ENCODE data around the gene CFAP300. TPM values are rescaled to one million over a fixed set of nuclear protein-coding genes. Genes with fewer than 3 reads are reported as not detected.

Gene CFAP300
- total RNA-seq, 2 experiments from 2014 or later = not detected

DNA sequence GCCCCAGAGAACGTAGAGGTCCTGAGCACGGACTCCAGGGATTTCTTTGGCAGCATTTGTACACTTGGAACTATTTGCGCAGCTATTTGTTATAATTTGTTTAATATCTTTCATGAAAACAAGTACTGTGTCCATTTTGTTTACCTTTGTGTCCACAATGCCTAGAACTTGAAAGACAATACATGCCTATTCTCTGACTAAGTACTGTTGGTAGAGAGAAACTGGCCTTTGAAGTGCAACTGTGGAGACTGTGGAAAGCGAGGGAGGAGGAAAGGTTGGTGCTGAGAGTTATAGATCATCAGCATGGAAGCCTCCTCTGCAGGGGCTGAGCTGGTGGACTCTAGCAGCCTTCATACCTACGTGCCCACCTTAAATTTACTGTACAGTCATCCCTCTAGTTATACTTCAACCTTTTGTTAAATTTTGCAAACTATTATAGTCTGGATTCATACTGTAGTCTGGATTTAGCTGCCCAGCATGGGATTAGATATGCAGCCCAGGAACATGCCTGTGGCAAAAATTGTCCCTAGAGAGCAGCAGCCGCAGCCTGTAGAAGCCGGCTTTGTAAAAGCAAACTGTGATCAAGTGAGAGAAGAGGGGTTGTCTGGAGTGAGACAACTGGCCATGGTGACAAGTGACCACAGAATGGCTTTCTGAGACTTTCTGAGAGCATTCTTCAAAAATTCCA is 38.8 kb downstream of the CFAP300 start:
- CTCF ChIA-PET = no interaction called here
- Mint-ChIP-seq H3K9me3 (no peaks in the 10 kb centered on the region), H3K27me3 (ENCODE audit: low read depth) (peaks cover 3% of the 10 kb centered on the region), H3K27ac (no peak overlapping the region), H3K36me3 (ENCODE audit: low read depth) (no peaks in the 10 kb centered on the region), H3K4me1 (ENCODE audit: low read depth) (no peaks in the 10 kb centered on the region), H3K4me3 (no peak overlapping the region)
- intact Hi-C loops (cut with micrococcal nuclease) = no loop called here
- no peak for DNase-seq

DNA sequence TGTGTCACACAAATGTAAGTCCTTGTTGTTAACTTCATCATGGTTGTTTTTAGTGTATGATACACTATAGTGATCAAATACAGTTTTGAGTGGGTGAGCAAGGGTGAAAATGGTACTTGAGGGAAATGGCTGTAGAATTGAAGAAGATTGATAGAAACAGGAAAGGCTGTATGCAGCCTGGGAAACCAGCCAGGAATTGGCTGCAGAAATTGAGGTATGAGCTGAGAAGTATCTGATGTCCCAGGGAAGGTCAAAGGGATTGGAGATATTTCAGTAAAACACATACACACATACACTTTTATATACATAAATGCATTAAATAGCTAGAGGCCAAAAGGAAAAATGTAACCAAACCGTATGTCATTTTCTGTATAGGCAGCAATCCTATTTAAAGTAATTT is 49.9 kb downstream of the CFAP300 start:
- no peaks in the 10 kb centered on the region for H3K36me3 Mint-ChIP-seq (ENCODE audit: low read depth)
- no peak for DNase-seq
- no peak overlapping the region for H3K4me3 Mint-ChIP-seq
- no peak overlapping the region for H3K27ac Mint-ChIP-seq
- intact Hi-C loops (cut with micrococcal nuclease) = no loop called here
- H3K27me3 Mint-ChIP-seq (ENCODE audit: low read depth) = no peaks in the 10 kb centered on the region
- CTCF ChIA-PET = no interaction called here
- H3K4me1 Mint-ChIP-seq (ENCODE audit: low read depth) = no peaks in the 10 kb centered on the region
- H3K9me3 Mint-ChIP-seq = no peaks in the 10 kb centered on the region

DNA sequence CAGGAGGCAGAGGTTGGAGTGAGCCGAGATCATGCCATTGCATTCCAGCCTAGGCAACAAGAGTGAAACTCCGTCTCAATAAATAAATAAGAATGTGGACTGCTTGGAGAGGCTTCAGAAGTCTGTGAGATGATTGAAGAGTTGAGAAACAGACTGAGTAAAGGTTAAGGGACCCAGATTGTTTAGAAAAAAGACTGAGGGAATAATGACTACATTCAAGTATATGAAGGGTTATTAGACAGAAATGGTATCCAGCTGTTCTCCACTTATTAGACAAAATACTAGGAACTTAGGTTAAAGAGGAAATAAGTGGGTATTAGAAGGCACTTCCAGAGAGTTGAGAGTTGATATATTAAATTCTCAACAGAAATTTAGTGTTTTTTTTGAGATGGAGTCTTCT is 52.5 kb downstream of the CFAP300 start:
- intact Hi-C loops (cut with micrococcal nuclease) = no loop called here
- CTCF ChIA-PET = no interaction called here
- Mint-ChIP-seq H3K9me3 (no peaks in the 10 kb centered on the region), H3K4me1 (ENCODE audit: low read depth) (no peaks in the 10 kb centered on the region), H3K27ac (no peak overlapping the region), H3K36me3 (ENCODE audit: low read depth) (no peaks in the 10 kb centered on the region), H3K27me3 (ENCODE audit: low read depth) (peaks cover 3% of the 10 kb centered on the region), H3K4me3 (no peak overlapping the region)
- DNase-seq = no peak

DNA sequence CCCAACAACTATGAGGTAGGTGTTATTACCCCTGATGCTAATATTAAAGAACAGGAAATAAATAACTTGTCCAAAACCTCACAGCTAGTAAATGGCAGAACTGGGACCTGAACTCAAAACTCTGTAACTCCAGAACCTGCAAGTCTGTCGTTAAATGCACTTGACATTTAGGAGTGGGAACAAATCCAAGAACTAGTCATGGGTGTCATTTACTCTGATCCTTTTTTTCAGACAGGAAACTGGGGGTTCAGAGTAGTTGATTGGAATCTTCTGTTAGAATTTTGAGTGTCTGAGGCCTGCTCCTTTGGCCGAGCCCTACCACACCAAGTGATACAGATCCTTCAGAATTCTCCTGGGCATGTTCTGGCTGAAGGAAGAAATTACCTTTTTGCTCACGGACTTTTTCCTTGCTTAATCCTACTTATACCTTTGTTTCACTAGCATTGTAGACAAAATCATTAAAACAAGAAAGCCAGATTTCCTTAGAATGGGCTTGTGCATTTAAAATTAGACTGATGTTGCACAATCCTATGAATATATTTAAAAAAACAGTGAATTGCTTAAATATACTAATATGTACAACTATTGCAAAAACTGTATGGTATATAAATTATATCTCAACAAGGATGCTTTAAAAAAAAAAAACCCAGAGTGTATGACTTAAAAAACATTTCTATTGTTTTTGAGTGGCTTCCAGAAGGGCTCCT is 61.6 kb downstream of the CFAP300 start:
- CTCF ChIA-PET = no interaction called here
- Mint-ChIP-seq H3K9me3 (no peaks in the 10 kb centered on the region), H3K4me1 (ENCODE audit: low read depth) (peaks cover 9% of the 10 kb centered on the region), H3K36me3 (ENCODE audit: low read depth) (peaks cover 2% of the 10 kb centered on the region), H3K27ac (no peak overlapping the region), H3K27me3 (ENCODE audit: low read depth) (peaks cover 33% of the 10 kb centered on the region), H3K4me3 (no peak overlapping the region)
- DNase-seq = no peak
- intact Hi-C loops (cut with micrococcal nuclease) = no loop called here

DNA sequence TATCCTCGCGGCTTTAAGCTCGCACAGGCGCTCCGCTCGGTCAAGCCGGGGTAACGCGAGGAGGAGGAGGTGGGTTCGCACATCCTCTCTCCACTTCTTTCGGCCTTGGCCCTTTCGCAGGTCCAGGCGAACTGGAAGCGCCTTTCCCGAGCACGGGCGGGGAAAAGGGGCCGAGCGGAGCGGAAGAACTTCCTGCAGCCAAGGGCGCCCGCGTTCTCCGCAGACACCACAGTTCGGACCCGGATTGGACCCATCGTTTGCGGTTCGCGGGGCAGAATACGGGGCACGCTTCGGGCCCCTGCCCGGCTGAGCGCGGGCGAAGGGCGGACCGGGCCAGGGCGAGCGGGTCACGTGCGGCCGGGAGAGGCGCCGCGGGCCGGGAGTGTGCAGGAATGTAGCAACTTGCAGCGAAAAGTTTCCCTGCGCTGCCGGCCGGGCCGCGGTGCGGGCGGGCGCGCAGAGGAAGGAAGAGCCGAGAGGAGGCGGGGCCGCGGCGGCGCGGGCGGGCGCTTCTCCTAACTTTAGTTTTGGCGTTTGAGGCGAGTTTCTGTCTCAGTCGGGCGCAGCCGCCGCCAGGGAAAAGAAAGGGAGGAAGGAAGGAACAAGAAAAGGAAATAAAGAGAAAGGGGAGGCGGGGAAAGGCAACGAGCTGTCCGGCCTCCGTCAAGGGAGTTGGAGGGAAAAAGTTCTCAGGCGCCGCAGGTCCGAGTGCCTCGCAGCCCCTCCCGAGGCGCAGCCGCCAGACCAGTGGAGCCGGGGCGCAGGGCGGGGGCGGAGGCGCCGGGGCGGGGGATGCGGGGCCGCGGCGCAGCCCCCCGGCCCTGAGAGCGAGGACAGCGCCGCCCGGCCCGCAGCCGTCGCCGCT is 62.9 kb downstream of the CFAP300 start, which contains the start of gene YAP1:
Gene YAP1 (plus strand): TSS at position 552 of the 865 bp plus-strand sequence. CDS start 402 bp downstream, outside the sequence.
- H3K27ac Mint-ChIP-seq = no peak within 1 kb of the TSS
- CTCF ChIA-PET = no interaction called here
- peaks cover 9% of the 10 kb centered on the region for H3K4me1 Mint-ChIP-seq (ENCODE audit: low read depth)
- H3K4me3 Mint-ChIP-seq = peak within 1 kb of the TSS; percentile 94
- H3K9me3 Mint-ChIP-seq = no peaks in the 10 kb centered on the region
- peaks cover 2% of the 10 kb centered on the region for H3K36me3 Mint-ChIP-seq (ENCODE audit: low read depth)
- intact Hi-C loops (cut with micrococcal nuclease) = loop anchor here (5.0 kb wide), 2 partner anchors 142 to 472 kb away; no protein-coding TSS in a partner anchor
- DNase-seq = peak; percentile 70
- peaks cover 39% of the 10 kb centered on the region for H3K27me3 Mint-ChIP-seq (ENCODE audit: low read depth)

DNA sequence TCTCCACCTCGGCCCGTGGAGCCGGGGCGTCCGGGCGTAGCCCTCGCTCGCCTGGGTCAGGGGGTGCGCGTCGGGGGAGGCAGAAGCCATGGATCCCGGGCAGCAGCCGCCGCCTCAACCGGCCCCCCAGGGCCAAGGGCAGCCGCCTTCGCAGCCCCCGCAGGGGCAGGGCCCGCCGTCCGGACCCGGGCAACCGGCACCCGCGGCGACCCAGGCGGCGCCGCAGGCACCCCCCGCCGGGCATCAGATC is 63.4 kb downstream of the CFAP300 start:
- Mint-ChIP-seq H3K27ac (no peak overlapping the region), H3K27me3 (ENCODE audit: low read depth) (peaks cover 41% of the 10 kb centered on the region), H3K4me3 (peak overlapping the region; percentile 53), H3K9me3 (no peaks in the 10 kb centered on the region), H3K4me1 (ENCODE audit: low read depth) (peaks cover 9% of the 10 kb centered on the region), H3K36me3 (ENCODE audit: low read depth) (peaks cover 2% of the 10 kb centered on the region)
- CTCF ChIA-PET = no interaction called here
- DNase-seq = no peak
- intact Hi-C loops (cut with micrococcal nuclease) = loop anchor here (5.0 kb wide), 2 partner anchors 142 to 472 kb away; no protein-coding TSS in a partner anchor

DNA sequence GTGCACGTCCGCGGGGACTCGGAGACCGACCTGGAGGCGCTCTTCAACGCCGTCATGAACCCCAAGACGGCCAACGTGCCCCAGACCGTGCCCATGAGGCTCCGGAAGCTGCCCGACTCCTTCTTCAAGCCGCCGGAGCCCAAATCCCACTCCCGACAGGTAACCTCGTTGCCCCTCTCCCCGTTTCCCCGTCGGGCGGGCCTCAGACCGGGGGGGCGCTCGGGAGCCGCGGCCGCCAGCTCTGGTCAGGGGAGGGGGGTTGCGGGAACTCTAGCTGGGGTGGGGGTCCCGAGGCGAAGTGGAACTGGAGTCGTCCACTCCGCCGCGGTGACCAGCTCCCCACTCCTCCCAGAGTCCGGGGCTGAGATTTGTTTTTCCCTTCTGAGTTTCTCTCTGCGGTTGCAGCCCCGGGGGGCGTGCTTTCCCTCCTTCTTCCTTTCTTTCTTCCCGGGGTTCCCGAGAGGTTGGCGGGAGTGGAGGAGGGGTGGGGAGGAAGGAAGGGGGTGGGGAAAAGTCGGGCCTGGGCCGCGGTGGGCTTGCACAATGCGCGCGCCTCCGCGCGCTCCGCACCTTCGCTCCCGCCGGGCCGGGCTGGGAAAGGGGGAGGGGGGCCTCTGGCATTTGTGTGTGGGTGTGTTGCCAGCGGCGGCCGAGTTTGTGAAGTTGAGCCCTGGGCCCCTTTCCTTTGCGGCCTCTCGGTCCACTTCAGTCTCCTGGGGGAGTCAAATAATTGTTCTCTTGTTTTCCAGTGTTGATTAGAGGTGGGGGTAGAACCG is 64.0 kb downstream of the CFAP300 start:
- H3K27ac Mint-ChIP-seq = no peak overlapping the region
- intact Hi-C loops (cut with micrococcal nuclease) = loop anchor here (5.0 kb wide), 2 partner anchors 141 to 471 kb away; no protein-coding TSS in a partner anchor
- H3K36me3 Mint-ChIP-seq (ENCODE audit: low read depth) = peaks cover 2% of the 10 kb centered on the region
- DNase-seq = peak; percentile 26
- CTCF ChIA-PET = no interaction called here
- peaks cover 9% of the 10 kb centered on the region for H3K4me1 Mint-ChIP-seq (ENCODE audit: low read depth)
- H3K4me3 Mint-ChIP-seq = peak overlapping the region; percentile 75
- no peaks in the 10 kb centered on the region for H3K9me3 Mint-ChIP-seq
- peaks cover 43% of the 10 kb centered on the region for H3K27me3 Mint-ChIP-seq (ENCODE audit: low read depth)

DNA sequence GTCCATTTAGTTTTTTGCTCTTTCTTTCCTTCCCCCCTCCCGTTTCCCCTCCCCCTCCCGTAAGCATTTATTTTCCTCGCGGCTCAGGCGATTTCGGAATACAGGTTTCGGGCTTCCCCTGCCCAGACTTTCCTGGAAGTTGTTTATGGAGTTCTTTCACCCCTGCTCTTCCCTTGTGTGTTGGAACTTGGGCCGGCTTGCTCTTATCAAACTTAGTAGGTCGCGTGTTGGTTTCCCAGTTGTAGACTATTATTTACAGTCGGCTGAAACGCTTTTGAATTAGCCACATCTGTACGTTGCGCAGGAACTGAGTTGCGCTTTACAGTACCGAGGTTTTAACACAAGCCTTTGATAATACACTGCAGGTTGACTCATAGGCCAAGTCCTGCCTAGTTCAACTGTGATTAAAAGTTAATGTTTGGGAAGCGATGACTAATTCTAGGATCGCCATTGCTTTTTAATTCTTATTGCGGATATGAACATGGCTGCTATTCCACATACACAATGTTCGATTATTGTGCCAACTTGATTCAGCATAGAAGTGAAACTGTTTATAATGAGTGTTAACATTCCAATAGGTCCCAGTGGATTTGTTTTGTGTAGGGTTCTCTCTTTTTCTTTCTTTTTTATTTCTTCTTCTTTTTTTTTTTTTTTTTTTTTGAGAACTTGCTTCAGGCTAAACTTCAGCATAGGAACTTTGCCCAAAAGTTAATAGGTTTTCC is 64.7 kb downstream of the CFAP300 start:
- H3K4me1 Mint-ChIP-seq (ENCODE audit: low read depth) = peaks cover 9% of the 10 kb centered on the region
- peak; percentile 67 for DNase-seq
- no peaks in the 10 kb centered on the region for H3K9me3 Mint-ChIP-seq
- H3K27me3 Mint-ChIP-seq (ENCODE audit: low read depth) = peaks cover 45% of the 10 kb centered on the region
- intact Hi-C loops (cut with micrococcal nuclease) = loop anchor here (1.0 to 5.0 kb wide), 4 partner anchors 140 to 470 kb away; partner anchors contain the start of gene CEP126
- CTCF ChIA-PET = no interaction called here
- H3K36me3 Mint-ChIP-seq (ENCODE audit: low read depth) = peaks cover 2% of the 10 kb centered on the region
- H3K27ac Mint-ChIP-seq = no peak overlapping the region
- H3K4me3 Mint-ChIP-seq = peak overlapping the region; percentile 75

DNA sequence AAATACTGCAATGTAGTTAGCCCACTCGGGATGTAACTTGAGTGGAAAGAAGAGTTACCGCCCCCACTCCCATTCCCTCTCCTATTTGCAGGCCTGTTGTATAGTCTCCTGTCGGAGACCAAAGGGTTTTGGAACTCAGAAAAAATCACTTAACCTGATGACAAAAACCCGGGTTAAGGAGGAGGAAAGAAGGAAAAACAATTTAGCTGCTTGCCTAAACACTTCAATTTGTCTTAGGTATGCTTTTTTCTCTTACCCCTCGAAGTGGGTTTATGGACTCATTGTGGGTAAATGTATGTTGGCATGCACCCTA is 65.2 kb downstream of the CFAP300 start:
- Mint-ChIP-seq H3K4me3 (no peak overlapping the region), H3K36me3 (ENCODE audit: low read depth) (peaks cover 2% of the 10 kb centered on the region), H3K4me1 (ENCODE audit: low read depth) (peaks cover 9% of the 10 kb centered on the region), H3K27me3 (ENCODE audit: low read depth) (peaks cover 48% of the 10 kb centered on the region), H3K9me3 (no peaks in the 10 kb centered on the region), H3K27ac (no peak overlapping the region)
- CTCF ChIA-PET = no interaction called here
- DNase-seq = no peak
- intact Hi-C loops (cut with micrococcal nuclease) = loop anchor here (1.0 to 5.0 kb wide), 4 partner anchors 140 to 470 kb away; partner anchors contain the start of gene CEP126

DNA sequence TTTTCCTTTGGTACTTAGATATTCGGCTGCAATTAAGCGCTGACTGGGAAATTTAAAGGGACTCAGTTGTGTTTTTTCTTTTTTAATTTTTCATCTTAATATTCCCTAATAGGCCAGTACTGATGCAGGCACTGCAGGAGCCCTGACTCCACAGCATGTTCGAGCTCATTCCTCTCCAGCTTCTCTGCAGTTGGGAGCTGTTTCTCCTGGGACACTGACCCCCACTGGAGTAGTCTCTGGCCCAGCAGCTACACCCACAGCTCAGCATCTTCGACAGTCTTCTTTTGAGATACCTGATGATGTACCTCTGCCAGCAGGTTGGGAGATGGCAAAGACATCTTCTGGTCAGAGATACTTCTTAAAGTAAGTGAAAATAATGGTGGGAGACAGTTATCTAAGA is 66.8 kb downstream of the CFAP300 start:
- no peaks in the 10 kb centered on the region for H3K9me3 Mint-ChIP-seq
- H3K4me3 Mint-ChIP-seq = no peak overlapping the region
- DNase-seq = no peak
- H3K27me3 Mint-ChIP-seq (ENCODE audit: low read depth) = peaks cover 46% of the 10 kb centered on the region
- no peak overlapping the region for H3K27ac Mint-ChIP-seq
- H3K36me3 Mint-ChIP-seq (ENCODE audit: low read depth) = peaks cover 2% of the 10 kb centered on the region
- intact Hi-C loops (cut with micrococcal nuclease) = loop anchor here (5.0 kb wide), 2 partner anchors 138 to 468 kb away; no protein-coding TSS in a partner anchor
- H3K4me1 Mint-ChIP-seq (ENCODE audit: low read depth) = peaks cover 9% of the 10 kb centered on the region
- CTCF ChIA-PET = no interaction called here

DNA sequence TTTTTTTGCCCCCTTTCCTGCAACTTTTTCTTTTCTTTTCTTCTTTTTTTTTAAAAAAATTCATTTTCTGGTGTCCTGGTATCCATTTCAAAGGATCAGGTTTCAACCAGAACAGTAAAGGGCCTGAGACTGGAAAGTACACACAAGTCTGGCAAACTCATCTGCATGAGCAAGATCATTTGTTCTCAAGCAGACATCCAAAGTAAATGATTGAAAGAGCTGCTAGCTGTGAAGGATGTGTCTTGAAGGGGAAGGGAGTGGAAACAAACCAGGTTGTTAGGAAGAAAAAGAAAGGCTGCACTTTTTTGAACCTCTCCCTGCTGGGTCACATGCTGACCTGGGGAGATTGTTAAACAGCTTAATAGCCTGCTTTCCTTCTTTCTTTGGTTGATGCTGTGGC is 68.3 kb downstream of the CFAP300 start:
- no peak overlapping the region for H3K4me3 Mint-ChIP-seq
- H3K27me3 Mint-ChIP-seq (ENCODE audit: low read depth) = peaks cover 41% of the 10 kb centered on the region
- no peaks in the 10 kb centered on the region for H3K9me3 Mint-ChIP-seq
- H3K27ac Mint-ChIP-seq = no peak overlapping the region
- CTCF ChIA-PET = interaction anchor here (0.6 kb wide), 1 partner anchor 21 kb away, joined by 7 read pairs; no protein-coding TSS in a partner anchor
- intact Hi-C loops (cut with micrococcal nuclease) = no loop called here
- no peaks in the 10 kb centered on the region for H3K36me3 Mint-ChIP-seq (ENCODE audit: low read depth)
- peaks cover 7% of the 10 kb centered on the region for H3K4me1 Mint-ChIP-seq (ENCODE audit: low read depth)
- DNase-seq = no peak

All from activated naive CD4-positive, alpha-beta T cell treated with anti-CD3 and anti-CD28 coated beads for 36 hours (primary cell).